ENCODE results near the gene TMPRSS2.

- TF ChIP-seq, protein P1, sequence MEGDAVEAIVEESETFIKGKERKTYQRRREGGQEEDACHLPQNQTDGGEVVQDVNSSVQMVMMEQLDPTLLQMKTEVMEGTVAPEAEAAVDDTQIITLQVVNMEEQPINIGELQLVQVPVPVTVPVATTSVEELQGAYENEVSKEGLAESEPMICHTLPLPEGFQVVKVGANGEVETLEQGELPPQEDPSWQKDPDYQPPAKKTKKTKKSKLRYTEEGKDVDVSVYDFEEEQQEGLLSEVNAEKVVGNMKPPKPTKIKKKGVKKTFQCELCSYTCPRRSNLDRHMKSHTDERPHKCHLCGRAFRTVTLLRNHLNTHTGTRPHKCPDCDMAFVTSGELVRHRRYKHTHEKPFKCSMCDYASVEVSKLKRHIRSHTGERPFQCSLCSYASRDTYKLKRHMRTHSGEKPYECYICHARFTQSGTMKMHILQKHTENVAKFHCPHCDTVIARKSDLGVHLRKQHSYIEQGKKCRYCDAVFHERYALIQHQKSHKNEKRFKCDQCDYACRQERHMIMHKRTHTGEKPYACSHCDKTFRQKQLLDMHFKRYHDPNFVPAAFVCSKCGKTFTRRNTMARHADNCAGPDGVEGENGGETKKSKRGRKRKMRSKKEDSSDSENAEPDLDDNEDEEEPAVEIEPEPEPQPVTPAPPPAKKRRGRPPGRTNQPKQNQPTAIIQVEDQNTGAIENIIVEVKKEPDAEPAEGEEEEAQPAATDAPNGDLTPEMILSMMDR (IDR thresholded peaks at IDR 0.05), result no peak
- TF ChIP-seq POLR2A (IDR thresholded peaks at IDR 0.05), result no peak
These were observed 29.4 kb downstream of the TMPRSS2 start for GRCh38 chr21:41478319-41479177.

All from thyroid gland (tissue), 4 donors.